Heart right ventricle (tissue), 16 donors: ENCODE data around the gene STK39. TPM values are rescaled to one million over a fixed set of nuclear protein-coding genes. Genes with fewer than 3 reads are reported as not detected.

Experiments used
- ATAC-seq, 8 donors: fragments of 200-7000 bp; cut with Tn5 transposase; one replicate each; pipeline ENCODE4 v1.9.1; 2020; ENCODE audit warnings: mild to moderate bottlenecking in 8 of 8, moderate library complexity in 8 of 8, moderate number of reproducible peaks in 1 of 8
- DNase-seq, 2 donors: peaks; one replicate each; pipeline ENCODE4 v3.0.0-alpha.2; 2020
- H3K27ac ChIP-seq, 10 donors: fragments of 200-600 bp; sonication (generic) in 2 of 10; one replicate each; pipeline versions ENCODE4 v1.5.0 to v1.8.0; 2020 to 2022; ENCODE audit warnings: mild to moderate bottlenecking in 3 of 10
- H3K27me3 ChIP-seq, 7 donors: fragments of 200-600 bp; one replicate each; pipeline ENCODE4 v1.8.0; 2021 to 2022; ENCODE audit warnings: mild to moderate bottlenecking in 2 of 7
- H3K36me3 ChIP-seq, 9 donors: fragments of 200-600 bp; sonication (generic) in 1 of 9; one replicate each; pipeline versions ENCODE4 v1.5.0 to v1.8.0; 2020 to 2022; ENCODE audit warnings: mild to moderate bottlenecking in 2 of 9
- H3K4me1 ChIP-seq, 9 donors: fragments of 200-600 bp; sonication (generic) in 1 of 9; one replicate each; pipeline versions ENCODE4 v1.5.0 to v1.8.0; 2020 to 2022; ENCODE audit warnings: mild to moderate bottlenecking in 4 of 9
- H3K4me3 ChIP-seq, 10 donors: fragments of 200-600 bp; sonication (generic) in 2 of 10; one replicate each; pipeline versions ENCODE4 v1.5.0 to v1.8.0; 2020 to 2022; ENCODE audit warnings: mild to moderate bottlenecking in 7 of 10, moderate library complexity in 2 of 10
- H3K9me3 ChIP-seq, 11 donors: fragments of 200-600 bp in 10 of 11; sonication (generic) in 2 of 11; one replicate each; pipeline versions ENCODE4 v1.5.0 to v1.8.0; 2013 to 2022; ENCODE audit warnings: mild to moderate bottlenecking in 2 of 11, control low read depth in 1 of 11, moderate library complexity in 1 of 11
- WGBS, 2 donors: extraction: QIAGEN DNeasy Blood & Tissue Kit; methylation state at CpG; one replicate each; pipeline ENCODE4 v1.1.7; 2013; ENCODE audit warnings: inconsistent platforms in 1 of 2; 5-methylcytosine and 5-hydroxymethylcytosine counted together
- intact Hi-C, 10 donors: fragments of 100-400 bp; cut with DNase I; formaldehyde crosslinking; loops; one replicate each; pipeline versions ENCODE4 v1.11.1 to v1.14.2; 2022
- polyA plus RNA-seq, 2 donors: library from polyadenylated mRNA; stranded (reverse); fragments of 200-250 nt; gene quantifications; one replicate each; pipeline ENCODE4 v1.2.3, GENCODE V29; 2013
- total RNA-seq, 10 donors: library from RNA; stranded (reverse); fragmentation: NEBNext Ultra II Directional in 3 of 10; extraction: Animal tissue kit (Norgen Biotek cat#: 25700) in 3 of 10; gene quantifications; one replicate each; pipeline versions ENCODE4 v1.2.1 to v1.2.4, GENCODE V29; 2021 to 2023
- TF ChIP-seq, protein P1 (sequence below), 9 donors: fragments of 200-600 bp; sonication (generic) in 2 of 9; IDR thresholded peaks; one replicate each; pipeline versions ENCODE4 v1.5.0 to v1.8.0; 2021 to 2022; ENCODE audit warnings: antibody characterized with exemption in 9 of 9, mild to moderate bottlenecking in 5 of 9, moderate library complexity in 1 of 9
- donor health status: Arrhythmogenic right ventricular cardiomyopathy.
- donor health status: ischemic (EF 13 %, LVEDD 7.1; RV severe dilation, severe dysfunction).
- donor health status: healthy with polysubstance abuse.
- donor health status: DM: no; HTN: yes; CAD: no.
- donor health status: DM: no; HTN: no; CAD: no.
- donor health status: ischemic (EF 25% LVEDD 6.9; RV normal size, moderate dysfunction).
- donor health status: ischemic (EF 25% LVEDD 5.7; RV mildly dilated, moderate dysfunction).
- donor health status: healthy.
- donor health status: DM: yes; HTN: yes; CAD: no.
- donor health status: Ischemic cardiomyopathy.
- donor health status: ischemic (EF 35%, LVEDD 5.7; RV mildly dilated, moderate dysfunction).
- donor health status: nonischemic (EF 11% LVEDD 7.7; RV severe dilation, severe dysfunction).
- donor health status: DM: yes; HTN: yes; CAD: no.
- donor health status: PGD.
- donor health status: ischemic (EF 29% LVEDD 5.4; RV normal size, mild dysfunction).
- donor health status: nonischemic (EF 23%, LVEDD 6.1; RV moderate dilation, normal function).

The STK39 gene
- total and polyA plus RNA-seq, 12 donors = 15.2 to 35.5 (median 19.6) TPM

DNA sequence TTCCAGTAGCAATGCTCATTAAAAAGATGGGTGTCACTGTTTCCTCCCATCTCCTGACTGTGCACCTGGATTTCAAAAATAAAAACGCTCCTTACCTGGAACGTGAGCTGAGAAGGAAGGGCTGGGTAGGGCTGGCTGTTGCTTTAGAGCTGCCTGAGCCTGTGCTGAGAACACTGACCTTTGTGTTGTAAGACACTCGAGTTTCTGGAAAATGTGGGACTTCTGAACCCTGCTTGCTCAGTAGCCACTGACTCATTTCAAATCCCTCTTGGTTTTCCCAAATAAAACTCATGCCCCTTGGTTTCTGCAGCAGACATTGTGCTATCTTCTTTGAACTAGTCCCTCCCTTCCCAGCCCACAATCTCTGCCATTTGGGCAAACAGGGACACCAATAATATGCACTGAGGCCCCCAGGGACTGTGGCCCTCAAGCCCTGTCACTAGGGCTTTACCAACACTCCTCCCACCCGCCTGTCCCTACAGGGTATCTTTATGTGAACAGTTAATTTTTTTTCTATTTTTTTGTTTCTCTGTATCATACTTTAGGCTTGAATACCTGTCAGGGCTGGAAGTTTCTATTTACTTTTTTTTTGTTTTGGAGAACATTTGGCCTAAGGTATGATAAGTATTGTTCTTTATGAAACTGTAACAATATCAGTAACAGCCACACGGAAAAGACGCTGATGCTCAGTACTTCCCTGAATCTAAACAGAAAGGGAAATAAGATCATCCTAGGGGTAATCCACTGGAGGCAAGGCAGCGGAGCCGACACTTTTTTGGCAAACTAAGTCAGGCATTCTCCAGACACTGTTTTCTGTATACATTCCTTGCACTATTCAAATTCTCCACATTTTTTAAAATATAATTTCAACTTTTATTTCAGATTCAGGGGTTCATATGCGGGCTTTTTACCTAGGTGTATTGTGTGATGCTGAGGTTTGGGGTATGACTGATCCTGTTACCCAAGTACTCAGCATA, 280.2 kb downstream of the STK39 start:
- Histone ChIP-seq H3K4me3 (no peak overlapping the region), H3K4me1 (peaks cover 0 to 6% (median 0%) of the 10 kb centered on the region in 9 donors), H3K36me3 (peaks cover 0 to 17% (median 0%) of the 10 kb centered on the region in 9 donors), H3K27me3 (no peaks in the 10 kb centered on the region), H3K27ac (no peak overlapping the region), H3K9me3 (peaks cover 0 to 17% (median 0%) of the 10 kb centered on the region in 11 donors)
- DNase-seq (no peak), ATAC-seq (no peak)
- 81 to 88% methylated on average over 9 of the region's 9 CpGs for WGBS, 2 donors
- TF ChIP-seq, protein P1, sequence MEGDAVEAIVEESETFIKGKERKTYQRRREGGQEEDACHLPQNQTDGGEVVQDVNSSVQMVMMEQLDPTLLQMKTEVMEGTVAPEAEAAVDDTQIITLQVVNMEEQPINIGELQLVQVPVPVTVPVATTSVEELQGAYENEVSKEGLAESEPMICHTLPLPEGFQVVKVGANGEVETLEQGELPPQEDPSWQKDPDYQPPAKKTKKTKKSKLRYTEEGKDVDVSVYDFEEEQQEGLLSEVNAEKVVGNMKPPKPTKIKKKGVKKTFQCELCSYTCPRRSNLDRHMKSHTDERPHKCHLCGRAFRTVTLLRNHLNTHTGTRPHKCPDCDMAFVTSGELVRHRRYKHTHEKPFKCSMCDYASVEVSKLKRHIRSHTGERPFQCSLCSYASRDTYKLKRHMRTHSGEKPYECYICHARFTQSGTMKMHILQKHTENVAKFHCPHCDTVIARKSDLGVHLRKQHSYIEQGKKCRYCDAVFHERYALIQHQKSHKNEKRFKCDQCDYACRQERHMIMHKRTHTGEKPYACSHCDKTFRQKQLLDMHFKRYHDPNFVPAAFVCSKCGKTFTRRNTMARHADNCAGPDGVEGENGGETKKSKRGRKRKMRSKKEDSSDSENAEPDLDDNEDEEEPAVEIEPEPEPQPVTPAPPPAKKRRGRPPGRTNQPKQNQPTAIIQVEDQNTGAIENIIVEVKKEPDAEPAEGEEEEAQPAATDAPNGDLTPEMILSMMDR (IDR thresholded peaks at IDR 0.05) = no peak
- intact Hi-C loops = loop anchor here in 6 of 10 donors (5.0 to 10.0 kb wide), 2 partner anchors 148 to 150 kb away; no protein-coding TSS in a partner anchor

DNA sequence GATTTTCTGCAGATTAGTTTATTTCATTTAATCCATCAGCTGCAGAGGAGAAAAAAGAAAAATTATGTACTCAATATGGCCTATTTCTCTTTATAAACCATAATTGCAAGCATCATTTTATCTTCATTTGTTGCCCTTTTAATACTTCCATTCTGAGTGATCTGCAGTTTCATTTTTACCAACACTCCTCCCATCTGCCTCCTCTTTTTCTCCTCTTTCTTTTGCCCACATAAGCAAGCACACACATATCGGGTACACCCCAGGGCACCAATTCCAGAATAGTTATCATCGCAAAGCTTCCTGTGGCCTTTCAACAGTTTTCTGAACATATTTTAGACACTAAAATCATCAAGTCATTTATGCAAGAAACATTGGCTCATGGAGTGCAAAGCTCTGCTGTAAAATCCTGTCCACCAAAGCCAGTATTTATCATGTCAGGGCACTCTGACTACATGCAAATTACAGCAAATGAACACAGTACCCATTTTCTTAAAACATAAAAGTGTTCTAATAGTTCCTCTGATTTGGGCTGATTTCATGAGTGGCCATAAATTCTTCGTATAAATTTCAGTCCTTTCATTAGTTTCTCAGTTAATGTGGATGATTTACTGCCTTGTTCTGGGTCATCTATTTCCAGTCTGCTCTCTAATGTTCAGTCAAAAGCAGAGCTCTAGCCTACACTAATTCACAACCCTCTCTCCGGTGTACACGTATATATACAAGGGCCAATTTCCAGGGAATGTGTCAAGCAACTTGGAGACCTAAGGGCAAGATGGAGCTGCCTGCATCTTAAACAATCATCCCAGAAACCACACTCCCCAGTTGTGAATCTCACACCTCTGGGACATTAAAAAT, 281.3 kb downstream of the STK39 start:
- Histone ChIP-seq H3K9me3 (peaks cover 0 to 7% (median 0%) of the 10 kb centered on the region in 11 donors), H3K4me1 (peaks cover 0 to 6% (median 0%) of the 10 kb centered on the region in 9 donors), H3K27me3 (no peaks in the 10 kb centered on the region), H3K27ac (no peak overlapping the region), H3K4me3 (no peak overlapping the region), H3K36me3 (peaks cover 0 to 22% (median 0%) of the 10 kb centered on the region in 9 donors)
- intact Hi-C loops = loop anchor here in 7 of 10 donors (2.0 to 10.0 kb wide), 3 partner anchors 149 to 153 kb away; no protein-coding TSS in a partner anchor
- ATAC-seq (no peak), DNase-seq (no peak)
- TF ChIP-seq, protein P1 (IDR thresholded peaks at IDR 0.05) = no peak
- 84 to 87% methylated on average over 5 of the region's 5 CpGs for WGBS, 2 donors

DNA sequence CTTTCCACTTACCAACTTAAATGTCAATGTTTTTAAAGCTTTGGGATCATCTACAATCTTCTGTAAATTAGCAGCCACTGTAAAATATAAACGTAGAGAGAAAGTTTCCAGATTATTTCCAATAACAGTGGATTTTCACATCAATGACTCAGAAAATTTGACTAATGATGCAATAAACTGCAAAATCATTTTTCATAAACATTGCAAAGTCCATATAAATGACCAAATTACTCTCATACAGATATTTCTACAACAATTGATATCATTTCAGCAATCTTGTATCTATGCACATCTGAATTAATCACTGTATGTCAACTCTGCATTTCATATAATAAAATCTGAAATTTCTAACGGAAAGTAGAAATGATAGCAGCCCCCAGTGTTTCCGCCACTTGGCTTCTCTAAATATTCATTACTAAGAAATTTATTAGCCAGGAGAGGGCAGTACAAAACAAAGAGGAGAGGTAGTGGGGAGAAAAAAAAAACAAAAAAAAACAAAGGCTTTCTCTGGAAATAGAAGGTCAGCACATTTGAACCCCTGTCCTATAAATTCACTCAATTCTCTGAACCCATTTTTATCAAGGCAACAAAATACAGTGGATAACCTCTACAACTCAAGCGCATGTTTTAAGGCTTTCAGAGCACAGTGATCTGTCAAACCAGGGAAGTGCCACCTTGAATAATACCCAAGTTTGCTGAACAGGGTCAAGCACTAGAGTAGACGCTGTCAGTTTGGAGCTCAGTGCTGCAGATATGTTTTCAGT, 282.6 kb downstream of the STK39 start:
- intact Hi-C loops = loop anchor here in 7 of 10 donors (2.0 to 10.0 kb wide), 3 partner anchors 150 to 154 kb away; no protein-coding TSS in a partner anchor
- 66 to 75% methylated on average over 5 of the region's 5 CpGs for WGBS, 2 donors

More for the DNA sequence above, 282.6 kb downstream of the STK39 start:
- ATAC-seq (peak in 2 of 8 donors; percentile 24 to 52), DNase-seq (no peak)
- no peaks in the 10 kb centered on the region for H3K9me3 ChIP-seq
- no peak overlapping the region for H3K4me3 ChIP-seq
- H3K36me3 ChIP-seq = peaks cover 0 to 23% (median 0%) of the 10 kb centered on the region in 9 donors
- H3K4me1 ChIP-seq = peaks cover 0 to 6% (median 0%) of the 10 kb centered on the region in 9 donors
- H3K27me3 ChIP-seq = no peaks in the 10 kb centered on the region
- no peak overlapping the region for H3K27ac ChIP-seq
- TF ChIP-seq, protein P1 (IDR thresholded peaks at IDR 0.05) = peak in 5 of 9 donors; percentile 26 to 45 (median 29)
